Neural progenitor cell (in vitro differentiated cells): ENCODE data around the gene SHANK3. TPM values are rescaled to one million over a fixed set of nuclear protein-coding genes. Genes with fewer than 3 reads are reported as not detected.

Experiments
- DNase-seq: peaks from one replicate; pipeline ENCODE4 v3.0.0-alpha.2; 2016; ENCODE audit warnings: low spot score
- H2AFZ ChIP-seq: fragments of 200-600 bp; sonication (generic); replicated peaks from 2 replicates; pipeline ENCODE4 v1.6.1; 2016; ENCODE audit warnings: antibody characterized with exemption
- H3F3A ChIP-seq: fragments of 200-600 bp; sonication (generic); 2 replicates; pipeline ENCODE4 v1.6.1; 2016; ENCODE audit warnings: antibody characterized with exemption, low read depth
- H3K27ac ChIP-seq: fragments of 200-600 bp; sonication (generic); 2 replicates; pipeline ENCODE4 v1.5.1; 2016; ENCODE audit warnings: mild to moderate bottlenecking
- H3K27me3 ChIP-seq: fragments of 200-600 bp; sonication (generic); 2 replicates; pipeline ENCODE4 v1.6.1; 2016; ENCODE audit warnings: mild to moderate bottlenecking, moderate library complexity
- H3K36me3 ChIP-seq: fragments of 200-600 bp; sonication (generic); 2 replicates; pipeline ENCODE4 v1.5.1; 2016
- H3K4me1 ChIP-seq: fragments of 200-600 bp; sonication (generic); 2 replicates; pipeline ENCODE4 v1.6.1; 2016; ENCODE audit warnings: mixed run types
- H3K4me2 ChIP-seq: fragments of 200-600 bp; sonication (generic); 2 replicates; pipeline ENCODE4 v1.6.1; 2016
- H3K4me3 ChIP-seq: fragments of 200-600 bp; sonication (generic); 2 replicates; pipeline ENCODE4 v1.5.1; 2016
- H3K79me2 ChIP-seq: fragments of 200-600 bp; sonication (generic); 2 replicates; pipeline ENCODE4 v1.6.1; 2016; ENCODE audit warnings: low read depth
- H3K9ac ChIP-seq: fragments of 200-600 bp; sonication (generic); 2 replicates; pipeline ENCODE4 v1.6.1; 2016
- H3K9me3 ChIP-seq: fragments of 200-600 bp; sonication (generic); 2 replicates; pipeline ENCODE4 v1.5.1; 2016; ENCODE audit warnings: low read depth
- H4K20me1 ChIP-seq: fragments of 200-600 bp; sonication (generic); 2 replicates; pipeline ENCODE4 v1.6.1; 2016; ENCODE audit warnings: low read depth
- H3K27ac Mint-ChIP-seq: 3 replicates; pipeline ENCODE4 v1.8.0; 2021; ENCODE audit warnings: mixed read lengths
- H3K27me3 Mint-ChIP-seq: 2 replicates; pipeline ENCODE4 v1.8.0; 2022; ENCODE audit warnings: low read depth, mild to moderate bottlenecking, inconsistent platforms, moderate library complexity, mixed read lengths; ENCODE audit not compliant: insufficient read depth
- H3K36me3 Mint-ChIP-seq: 3 replicates; pipeline ENCODE4 v1.8.0; 2021; ENCODE audit warnings: mixed read lengths
- H3K4me1 Mint-ChIP-seq: 3 replicates; pipeline ENCODE4 v1.8.0; 2021; ENCODE audit warnings: mixed read lengths
- H3K4me3 Mint-ChIP-seq: 3 replicates; pipeline ENCODE4 v1.8.0; 2021; ENCODE audit warnings: mild to moderate bottlenecking, moderate library complexity, mixed read lengths
- H3K9me3 Mint-ChIP-seq: 3 replicates; pipeline ENCODE4 v1.8.0; 2020; ENCODE audit warnings: mixed read lengths
- CTCF ChIP-seq: fragments of 200-600 bp; sonication (generic); IDR thresholded peaks from 2 replicates; pipeline ENCODE4 v1.5.1; 2017; ENCODE audit warnings: antibody characterized with exemption, mild to moderate bottlenecking
- EZH2 ChIP-seq: fragments of 200-600 bp; sonication (generic); IDR thresholded peaks from 2 replicates; pipeline ENCODE4 v1.6.1; 2017; ENCODE audit warnings: antibody characterized with exemption, mild to moderate bottlenecking, moderate library complexity
- EZH2phosphoT487 ChIP-seq: fragments of 200-600 bp; sonication (generic); IDR thresholded peaks from 2 replicates; pipeline ENCODE4 v1.6.1; 2017; ENCODE audit warnings: antibody characterized with exemption
- total RNA-seq: library from RNA; depleted of rRNA; stranded (reverse); fragments of >200 nt; gene quantifications from 2 replicates; pipeline ENCODE4 v1.2.3, GENCODE V29; 2015; ENCODE audit warnings: low replicate concordance

Gene SHANK3
- total RNA-seq, 1 donor from 2014 or later: 0.65 TPM

GRCh38 chr22:50710221-50710620 is 37.6 kb downstream of the SHANK3 start:
- H3K4me1 ChIP-seq: peaks cover 10% of the 10 kb centered on the region

GRCh38 chr22:50710886-50711285 is 38.3 kb downstream of the SHANK3 start:
- Mint-ChIP-seq H3K9me3 (no peaks in the 10 kb centered on the region), H3K27me3 (peaks cover 6% of the 10 kb centered on the region), H3K4me1 (peaks cover 9% of the 10 kb centered on the region), H3K27ac (no peak overlapping the region), H3K36me3 (peaks cover 21% of the 10 kb centered on the region), H3K4me3 (no peak overlapping the region)
- H4K20me1 ChIP-seq: no peaks in the 10 kb centered on the region
- TF ChIP-seq EZH2phosphoT487 (no peak), CTCF (no peak), EZH2 (no peak)
- peaks cover 5% of the 10 kb centered on the region for H3K4me1 ChIP-seq
- H3K36me3 ChIP-seq: no peaks in the 10 kb centered on the region
- H3K9ac ChIP-seq: no peak overlapping the region
- H3K27me3 ChIP-seq: no peaks in the 10 kb centered on the region
- H3K4me2 ChIP-seq: no peak overlapping the region
- no peak overlapping the region for H3K27ac ChIP-seq
- H3K4me3 ChIP-seq: no peak overlapping the region
- no peaks in the 10 kb centered on the region for H3K79me2 ChIP-seq
- no peak for DNase-seq
- H3F3A ChIP-seq: no peaks in the 10 kb centered on the region
- H3K9me3 ChIP-seq: no peaks in the 10 kb centered on the region
- H2AFZ ChIP-seq: no peak overlapping the region

More at GRCh38 chr22:50710221-50710620, 37.6 kb downstream of the SHANK3 start:
- Histone ChIP-seq H3K4me3 (no peak overlapping the region), H3F3A (no peaks in the 10 kb centered on the region), H3K9ac (no peak overlapping the region), H3K27me3 (no peaks in the 10 kb centered on the region), H4K20me1 (no peaks in the 10 kb centered on the region), H3K4me2 (no peak overlapping the region), H3K9me3 (no peaks in the 10 kb centered on the region), H3K27ac (no peak overlapping the region), H3K79me2 (no peaks in the 10 kb centered on the region), H3K36me3 (no peaks in the 10 kb centered on the region), H2AFZ (no peak overlapping the region)
- no peak for TF ChIP-seq EZH2phosphoT487
- TF ChIP-seq EZH2: no peak
- TF ChIP-seq CTCF: no peak
- Mint-ChIP-seq H3K4me1 (peaks cover 11% of the 10 kb centered on the region), H3K9me3 (no peaks in the 10 kb centered on the region), H3K4me3 (no peak overlapping the region), H3K27ac (no peak overlapping the region), H3K36me3 (peaks cover 21% of the 10 kb centered on the region), H3K27me3 (peaks cover 6% of the 10 kb centered on the region)
- no peak for DNase-seq

- H2AFZ ChIP-seq: no peak overlapping the region
- no peaks in the 10 kb centered on the region for H3K27me3 ChIP-seq
- H3F3A ChIP-seq: no peaks in the 10 kb centered on the region
- H4K20me1 ChIP-seq: peaks cover 1% of the 10 kb centered on the region
- H3K79me2 ChIP-seq: no peaks in the 10 kb centered on the region
- Mint-ChIP-seq H3K27ac (no peak overlapping the region), H3K36me3 (peaks cover 23% of the 10 kb centered on the region), H3K9me3 (no peaks in the 10 kb centered on the region), H3K4me1 (peaks cover 4% of the 10 kb centered on the region), H3K4me3 (no peak overlapping the region), H3K27me3 (peaks cover 6% of the 10 kb centered on the region)
- no peak overlapping the region for H3K4me2 ChIP-seq
- no peaks in the 10 kb centered on the region for H3K9me3 ChIP-seq
- no peak for DNase-seq
- no peaks in the 10 kb centered on the region for H3K4me1 ChIP-seq
- no peak overlapping the region for H3K27ac ChIP-seq
- no peak for TF ChIP-seq EZH2
- no peak for TF ChIP-seq CTCF
- no peaks in the 10 kb centered on the region for H3K36me3 ChIP-seq
- no peak overlapping the region for H3K9ac ChIP-seq
- no peak overlapping the region for H3K4me3 ChIP-seq
Observed at GRCh38 chr22:50711446-50712340, 39.1 kb downstream of the SHANK3 start.
